ENCODE measurements around the gene NKX2-1. TPM values are rescaled to one million over a fixed set of nuclear protein-coding genes. Genes with fewer than 3 reads are reported as not detected.

Gene NKX2-1
- total RNA-seq, 1 donor from 2014 or later = not detected

GRCh38 chr14:36505181-36505815 lies 14.7 kb downstream of the NKX2-1 start:
- no peak for TF ChIP-seq CTCF (conservative IDR thresholded peaks at IDR 0.05; ENCODE audit: low read depth, low read length)
- H3K4me3 ChIP-seq (ENCODE audit: low read depth, low read length) = no peak overlapping the region
- DNase-seq (ENCODE audit: low read depth) = no peak

- no peak for DNase-seq (ENCODE audit: low read depth)
- no peak for TF ChIP-seq CTCF (conservative IDR thresholded peaks at IDR 0.05; ENCODE audit: low read depth, low read length)
- H3K4me3 ChIP-seq (ENCODE audit: low read depth, low read length) = no peak overlapping the region
Observed at GRCh38 chr14:36504771-36505175, 15.3 kb downstream of the NKX2-1 start.

GRCh38 chr14:36503771-36504741 lies 16.0 kb downstream of the NKX2-1 start:
- no peak for TF ChIP-seq CTCF (conservative IDR thresholded peaks at IDR 0.05; ENCODE audit: low read depth, low read length)
- H3K4me3 ChIP-seq (ENCODE audit: low read depth, low read length) = no peak overlapping the region
- no peak for DNase-seq (ENCODE audit: low read depth)

- no peak overlapping the region for H3K4me3 ChIP-seq (ENCODE audit: low read depth, low read length)
Observed at GRCh38 chr14:36502558-36503508, 17.2 kb downstream of the NKX2-1 start.

GRCh38 chr14:36498938-36499337 lies 21.1 kb downstream of the NKX2-1 start:
- no peak for DNase-seq (ENCODE audit: low read depth)
- TF ChIP-seq CTCF (conservative IDR thresholded peaks at IDR 0.05; ENCODE audit: low read depth, low read length) = no peak
- H3K4me3 ChIP-seq (ENCODE audit: low read depth, low read length) = no peak overlapping the region

More at GRCh38 chr14:36502558-36503508, 17.2 kb downstream of the NKX2-1 start:
- TF ChIP-seq CTCF (conservative IDR thresholded peaks at IDR 0.05; ENCODE audit: low read depth, low read length) = no peak
- DNase-seq (ENCODE audit: low read depth) = no peak

GRCh38 chr14:36496346-36496745 lies 23.7 kb downstream of the NKX2-1 start:
- DNase-seq (ENCODE audit: low read depth) = no peak
- TF ChIP-seq CTCF (conservative IDR thresholded peaks at IDR 0.05; ENCODE audit: low read depth, low read length) = no peak
- H3K4me3 ChIP-seq (ENCODE audit: low read depth, low read length) = no peak overlapping the region

Measured in epithelial cell of proximal tubule (primary cell).